Sigmoid colon (tissue), 7 donors: ENCODE measurements around the gene TES. TPM values are rescaled to one million over a fixed set of nuclear protein-coding genes. Genes with fewer than 3 reads are reported as not detected.

Experiments used
- DNase-seq: peaks from one replicate; pipeline ENCODE4 v3.0.0-alpha.2; 2019
- H3K27ac ChIP-seq, 4 donors: fragments of 200-600 bp; sonication (generic); one replicate each; pipeline ENCODE4 v1.5.1; 2016 to 2019; ENCODE audit warnings: mild to moderate bottlenecking in 1 of 4
- H3K27me3 ChIP-seq, 3 donors: fragments of 200-600 bp; sonication (generic); one replicate each; pipeline ENCODE4 v1.5.1; 2019; ENCODE audit warnings: mild to moderate bottlenecking in 1 of 3
- H3K36me3 ChIP-seq, 4 donors: fragments of 200-600 bp; sonication (generic); one replicate each; pipeline ENCODE4 v1.5.1; 2016 to 2019
- H3K4me1 ChIP-seq, 4 donors: fragments of 200-600 bp; sonication (generic); one replicate each; pipeline ENCODE4 v1.5.1; 2017 to 2019
- H3K4me3 ChIP-seq, 4 donors: fragments of 200-600 bp; sonication (generic); one replicate each; pipeline ENCODE4 v1.5.1; 2017 to 2019; ENCODE audit warnings: mild to moderate bottlenecking in 2 of 4, moderate library complexity in 1 of 4
- H3K9me3 ChIP-seq, 4 donors: fragments of 200-600 bp in 3 of 4; sonication (generic) in 3 of 4; one replicate each; pipeline versions ENCODE4 v1.5.1 to v1.6.1; 2013 to 2019
- CTCF ChIP-seq, 4 experiments: fragments of 450-650 bp in 3 of 4; fragments of 200-600 bp in 1 of 4; IDR thresholded peaks; one replicate each; pipeline ENCODE4 v1.5.1; 2016 to 2019; ENCODE audit warnings: antibody characterized with exemption in 4 of 4, mild to moderate bottlenecking in 3 of 4, moderate library complexity in 2 of 4
- EP300 ChIP-seq, 4 donors: sonication (generic); formaldehyde crosslinking; IDR thresholded peaks; one replicate each; pipeline ENCODE4 v1.6.1; 2017; ENCODE audit warnings: antibody characterized with exemption in 4 of 4
- POLR2A ChIP-seq, 2 donors: fragments of 450-650 bp; IDR thresholded peaks; one replicate each; pipeline ENCODE4 v1.6.1; 2016; ENCODE audit warnings: antibody characterized with exemption in 2 of 2, mild to moderate bottlenecking in 2 of 2, moderate library complexity in 2 of 2
- POLR2AphosphoS5 ChIP-seq, 4 donors: sonication (generic); formaldehyde crosslinking; IDR thresholded peaks; one replicate each; pipeline ENCODE4 v1.6.1; 2017; ENCODE audit warnings: antibody characterized with exemption in 4 of 4
- WGBS, 2 donors: extraction: QIAGEN DNeasy Blood & Tissue Kit; methylation state at CpG; one replicate each; pipeline ENCODE4 v1.1.7; 2013; 5-methylcytosine and 5-hydroxymethylcytosine counted together
- intact Hi-C: fragments of 100-400 bp; cut with DNase I; formaldehyde crosslinking; loops from one replicate; pipeline ENCODE4 v1.15.1; 2023
- polyA plus RNA-seq, 3 donors: library from polyadenylated mRNA; stranded (reverse); fragments of 200-250 nt; gene quantifications; one replicate each; pipeline ENCODE4 v1.2.3, GENCODE V29; 2013
- total RNA-seq, 4 donors: library from RNA; depleted of rRNA; stranded (reverse); fragments of >200 nt; gene quantifications; one replicate each; pipeline ENCODE4 v1.1.0, GENCODE V29; 2016
- donor health status: healthy with polysubstance abuse.
- donor health status: Bipolar disorder and iron deficiency.
- donor health status: healthy.

The TES gene
- total and polyA plus RNA-seq, 7 donors = 53.5 to 514 (median 289) TPM

GRCh38 chr7:116208919-116209318 is 1.4 kb upstream of the TES start:
- no peaks in the 10 kb centered on the region for H3K36me3 ChIP-seq
- WGBS, 2 donors = 51 to 77% methylated on average over 1 of the region's 1 CpG

GRCh38 chr7:116209561-116210070 is 723 bp upstream of the TES start:
- TF ChIP-seq POLR2AphosphoS5 (IDR thresholded peaks at IDR 0.05) (no peak), EP300 (IDR thresholded peaks at IDR 0.05) (no peak), CTCF (IDR thresholded peaks at IDR 0.05) (no peak), POLR2A (IDR thresholded peaks at IDR 0.05) (no peak)
- intact Hi-C loops = loop anchor here (2.0 kb wide), 1 partner anchor 25 kb away; no protein-coding TSS in a partner anchor
- Histone ChIP-seq H3K4me3 (peak overlapping the region in 2 of 4 donors; percentile 48 to 94), H3K27ac (peak overlapping the region; percentile 93 to 97 (median 96)), H3K4me1 (peaks cover 0 to 17% (median 13%) of the 10 kb centered on the region in 4 donors), H3K27me3 (no peaks in the 10 kb centered on the region), H3K36me3 (no peaks in the 10 kb centered on the region), H3K9me3 (no peaks in the 10 kb centered on the region)
- 93 to 96% methylated on average over 6 of the region's 6 CpGs for WGBS, 2 donors
- no peak for DNase-seq

More at GRCh38 chr7:116208919-116209318, 1.4 kb upstream of the TES start:
- H3K27ac ChIP-seq = no peak overlapping the region
- TF ChIP-seq EP300 (IDR thresholded peaks at IDR 0.05) = no peak
- no peak for TF ChIP-seq POLR2A (IDR thresholded peaks at IDR 0.05)
- TF ChIP-seq POLR2AphosphoS5 (IDR thresholded peaks at IDR 0.05) = no peak
- no peak for TF ChIP-seq CTCF (IDR thresholded peaks at IDR 0.05)
- H3K27me3 ChIP-seq = no peaks in the 10 kb centered on the region
- no peak for DNase-seq
- H3K4me1 ChIP-seq = peaks cover 0 to 10% (median 7%) of the 10 kb centered on the region in 4 donors
- no peaks in the 10 kb centered on the region for H3K9me3 ChIP-seq
- H3K4me3 ChIP-seq = no peak overlapping the region
- intact Hi-C loops = no loop called here

- peak; percentile 89 to 94 (median 92) for TF ChIP-seq POLR2AphosphoS5 (IDR thresholded peaks at IDR 0.05)
- TF ChIP-seq CTCF (IDR thresholded peaks at IDR 0.05) = no peak
- TF ChIP-seq EP300 (IDR thresholded peaks at IDR 0.05) = no peak
- peak; percentile 83 to 87 for TF ChIP-seq POLR2A (IDR thresholded peaks at IDR 0.05)
- WGBS, 2 donors = 1% methylated on average over 27 of the region's 27 CpGs
Observed at GRCh38 chr7:116211006-116211912, 920 bp downstream of the TES start.

GRCh38 chr7:116211913-116212596 is 1.7 kb downstream of the TES start:
- no peaks in the 10 kb centered on the region for H3K9me3 ChIP-seq
- no peaks in the 10 kb centered on the region for H3K36me3 ChIP-seq
- no peak for DNase-seq
- H3K27ac ChIP-seq = peak overlapping the region; percentile 93 to 97 (median 96)
- peaks cover 0 to 42% (median 29%) of the 10 kb centered on the region in 4 donors for H3K4me1 ChIP-seq
- no peaks in the 10 kb centered on the region for H3K27me3 ChIP-seq
- H3K4me3 ChIP-seq = peak overlapping the region; percentile 48 to 94 (median 68)
- TF ChIP-seq POLR2AphosphoS5 (IDR thresholded peaks at IDR 0.05) (no peak), POLR2A (IDR thresholded peaks at IDR 0.05) (no peak), EP300 (IDR thresholded peaks at IDR 0.05) (no peak), CTCF (IDR thresholded peaks at IDR 0.05) (no peak)
- intact Hi-C loops = loop anchor here (2.0 kb wide), 1 partner anchor 23 kb away; no protein-coding TSS in a partner anchor
- WGBS, 2 donors = 51 to 66% methylated on average over 7 of the region's 7 CpGs

More at GRCh38 chr7:116211006-116211912, 920 bp downstream of the TES start:
- Histone ChIP-seq H3K27ac (peak overlapping the region; percentile 93 to 97 (median 96)), H3K27me3 (no peaks in the 10 kb centered on the region), H3K9me3 (no peaks in the 10 kb centered on the region), H3K36me3 (no peaks in the 10 kb centered on the region), H3K4me1 (peaks cover 0 to 34% (median 23%) of the 10 kb centered on the region in 4 donors), H3K4me3 (peak overlapping the region; percentile 48 to 94 (median 68))
- intact Hi-C loops = loop anchor here (2.0 kb wide), 1 partner anchor 24 kb away; no protein-coding TSS in a partner anchor
- DNase-seq = peak; percentile 91
